GM18526 (cell line): ENCODE data around the gene METTL3.

ENCODE experiments used
- POLR2A ChIP-seq: IDR thresholded peaks from 3 replicates; pipeline ENCODE4 v1.6.1; 2011; ENCODE audit not compliant: insufficient read length; ENCODE audit errors: extremely low read depth

METTL3 gene

DNA sequence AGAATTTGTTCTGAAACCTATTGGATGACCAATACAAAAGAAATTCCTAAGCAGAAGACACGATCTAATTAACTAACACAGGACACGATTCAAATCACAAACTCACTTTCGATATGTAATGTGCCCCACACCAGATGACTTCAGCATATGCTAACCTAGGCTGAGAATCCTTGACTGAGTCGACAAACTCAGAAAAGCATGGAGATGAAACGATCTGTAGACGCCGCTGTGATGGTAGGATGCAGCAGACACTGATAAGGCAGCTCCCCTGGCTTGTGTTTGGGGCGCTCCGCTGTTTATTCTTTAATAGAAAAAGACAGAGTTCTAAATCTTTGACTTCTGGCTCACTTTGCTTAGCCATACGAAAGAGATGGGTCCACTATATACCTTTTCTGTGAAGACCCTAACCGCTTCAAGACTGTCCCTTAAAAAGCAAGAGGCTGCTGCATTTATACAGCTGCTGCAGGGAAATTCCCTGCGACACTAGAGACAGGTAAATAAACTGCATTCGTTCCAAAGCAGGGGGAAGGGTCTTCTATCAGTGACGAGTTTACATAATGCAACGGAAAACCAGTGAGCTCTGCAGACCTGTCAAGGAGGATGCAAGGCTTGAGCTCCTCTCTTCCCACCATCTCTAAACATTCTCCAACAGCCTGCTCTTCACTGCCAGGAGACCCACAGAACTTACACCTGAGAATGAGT, 56.1 kb downstream of the METTL3 start:
- TF ChIP-seq POLR2A: no peak

- TF ChIP-seq POLR2A: no peak
Measured at GRCh38 chr14:21449899-21450216, 61.3 kb downstream of the METTL3 start.
